Skeletal muscle tissue (tissue), 4 donors: Measurements from ENCODE around the gene EIF2D. TPM values are rescaled to one million over a fixed set of nuclear protein-coding genes. Genes with fewer than 3 reads are reported as not detected.
A peak's percentile ranks its signal among the peaks of the same experiment; 100 is the strongest.
"Not testable (repeated sequence)": the region's sequence is repeated elsewhere in the genome, so short reads cannot be mapped to it uniquely, and the experiment has no call there.

Experiments
- H3K27ac ChIP-seq: one replicate; pipeline ENCODE4 v1.7.0; 2013; ENCODE audit warnings: mild to moderate bottlenecking, low read depth, low read length, inconsistent platforms
- H3K27me3 ChIP-seq, 3 donors: one replicate each; pipeline ENCODE4 v1.7.0; 2013; ENCODE audit warnings: low read length in 3 of 3; ENCODE audit not compliant: control insufficient read depth in 3 of 3, insufficient read depth in 3 of 3
- H3K36me3 ChIP-seq, 3 donors: one replicate each; pipeline ENCODE4 v1.7.0; 2013; ENCODE audit warnings: low read length in 3 of 3; ENCODE audit not compliant: control insufficient read depth in 3 of 3, insufficient read depth in 3 of 3
- H3K4me1 ChIP-seq, 3 donors: one replicate each; pipeline ENCODE4 v1.7.0; 2013; ENCODE audit warnings: low read length in 3 of 3, mild to moderate bottlenecking in 3 of 3; ENCODE audit not compliant: control insufficient read depth in 3 of 3, insufficient read depth in 3 of 3
- H3K4me3 ChIP-seq, 3 donors: one replicate each; pipeline ENCODE4 v1.7.0; 2013; ENCODE audit warnings: low read length in 3 of 3
- H3K9ac ChIP-seq, 3 donors: one replicate each; pipeline ENCODE4 v1.7.0; 2013; ENCODE audit warnings: low read length in 3 of 3, mild to moderate bottlenecking in 3 of 3, moderate library complexity in 2 of 3, low read depth in 1 of 3
- H3K9me3 ChIP-seq, 3 donors: one replicate each; pipeline ENCODE4 v1.7.0; 2013; ENCODE audit warnings: low read length in 3 of 3; ENCODE audit not compliant: control insufficient read depth in 3 of 3
- total RNA-seq: library from RNA; depleted of rRNA; stranded (reverse); fragments of >200 nt; gene quantifications from one replicate; pipeline ENCODE4 v1.2.3, GENCODE V29; 2014
- donor health status: Osteomylitis.

The EIF2D gene
- total RNA-seq, 1 donor from 2014 or later: 25.6 TPM

- H3K36me3 ChIP-seq: peaks cover 12 to 27% (median 16%) of the 10 kb centered on the region in 3 donors
- no peak overlapping the region for H3K4me3 ChIP-seq
- H3K9me3 ChIP-seq: no peaks in the 10 kb centered on the region
- H3K27me3 ChIP-seq: no peaks in the 10 kb centered on the region
- no peak overlapping the region for H3K9ac ChIP-seq
- no peak overlapping the region for H3K27ac ChIP-seq
- peaks cover 20 to 36% (median 23%) of the 10 kb centered on the region in 3 donors for H3K4me1 ChIP-seq
Measured at GRCh38 chr1:206582537-206582936, 29.7 kb downstream of the EIF2D start.

- H3K4me1 ChIP-seq: peaks cover 22 to 42% (median 23%) of the 10 kb centered on the region in 3 donors
- no peak overlapping the region for H3K9ac ChIP-seq
- no peak overlapping the region for H3K27ac ChIP-seq
- no peak overlapping the region for H3K4me3 ChIP-seq
- H3K27me3 ChIP-seq: no peaks in the 10 kb centered on the region
- H3K36me3 ChIP-seq: peaks cover 7 to 19% (median 9%) of the 10 kb centered on the region in 3 donors
- no peaks in the 10 kb centered on the region for H3K9me3 ChIP-seq
Measured at GRCh38 chr1:206581571-206581981, 30.7 kb downstream of the EIF2D start.

GRCh38 chr1:206581114-206581497, 31.2 kb downstream of the EIF2D start:
- not testable (repeated sequence) for H3K9me3 ChIP-seq, H3K27ac ChIP-seq, H3K4me3 ChIP-seq, H3K27me3 ChIP-seq, H3K9ac ChIP-seq
- Histone ChIP-seq H3K4me1 (peaks cover 22 to 46% (median 23%) of the 10 kb centered on the region in 3 donors), H3K36me3 (peaks cover 2 to 15% (median 4%) of the 10 kb centered on the region in 3 donors)

- Histone ChIP-seq H3K9ac (peak overlapping the region in 2 of 3 donors; percentile 1 to 2), H3K4me1 (peaks cover 22 to 51% (median 23%) of the 10 kb centered on the region in 3 donors), H3K4me3 (no peak overlapping the region), H3K27ac (peak overlapping the region; percentile 84), H3K9me3 (no peaks in the 10 kb centered on the region), H3K27me3 (no peaks in the 10 kb centered on the region), H3K36me3 (peaks cover 0 to 9% (median 3%) of the 10 kb centered on the region in 3 donors)
Measured at GRCh38 chr1:206580438-206581113, 31.7 kb downstream of the EIF2D start.

- no peak overlapping the region for H3K4me3 ChIP-seq
- peaks cover 0 to 4% (median 3%) of the 10 kb centered on the region in 3 donors for H3K36me3 ChIP-seq
- no peaks in the 10 kb centered on the region for H3K27me3 ChIP-seq
- H3K9me3 ChIP-seq: no peaks in the 10 kb centered on the region
- peak overlapping the region; percentile 84 for H3K27ac ChIP-seq
- H3K4me1 ChIP-seq: peaks cover 23 to 58% (median 25%) of the 10 kb centered on the region in 3 donors
- H3K9ac ChIP-seq: peak overlapping the region in 2 of 3 donors; percentile 1 to 50
Measured at GRCh38 chr1:206579747-206580437, 32.4 kb downstream of the EIF2D start.

GRCh38 chr1:206578978-206579374, 33.3 kb downstream of the EIF2D start:
- Histone ChIP-seq H3K9ac (no peak overlapping the region), H3K36me3 (peaks cover 0 to 3% (median 0%) of the 10 kb centered on the region in 3 donors), H3K9me3 (no peaks in the 10 kb centered on the region), H3K4me3 (no peak overlapping the region), H3K27ac (peak overlapping the region; percentile 84), H3K27me3 (no peaks in the 10 kb centered on the region), H3K4me1 (peaks cover 25 to 61% (median 25%) of the 10 kb centered on the region in 3 donors)

GRCh38 chr1:206578068-206578977, 33.9 kb downstream of the EIF2D start:
- no peaks in the 10 kb centered on the region for H3K27me3 ChIP-seq
- H3K4me1 ChIP-seq: peaks cover 25 to 67% (median 29%) of the 10 kb centered on the region in 3 donors
- peak overlapping the region; percentile 84 for H3K27ac ChIP-seq
- H3K9ac ChIP-seq: no peak overlapping the region
- H3K36me3 ChIP-seq: peaks cover 0 to 3% (median 0%) of the 10 kb centered on the region in 3 donors
- no peak overlapping the region for H3K4me3 ChIP-seq
- H3K9me3 ChIP-seq: no peaks in the 10 kb centered on the region

- no peak overlapping the region for H3K4me3 ChIP-seq
- peaks cover 25 to 69% (median 30%) of the 10 kb centered on the region in 3 donors for H3K4me1 ChIP-seq
- no peak overlapping the region for H3K27ac ChIP-seq
Measured at GRCh38 chr1:206577626-206578025, 34.6 kb downstream of the EIF2D start.

GRCh38 chr1:206575894-206576737, 36.1 kb downstream of the EIF2D start:
- peak overlapping the region; percentile 55 for H3K27ac ChIP-seq
- H3K4me3 ChIP-seq: no peak overlapping the region
- no peak overlapping the region for H3K9ac ChIP-seq
- H3K9me3 ChIP-seq: no peaks in the 10 kb centered on the region
- no peaks in the 10 kb centered on the region for H3K27me3 ChIP-seq
- H3K4me1 ChIP-seq: peaks cover 25 to 60% (median 30%) of the 10 kb centered on the region in 3 donors
- peaks cover 0 to 3% (median 0%) of the 10 kb centered on the region in 3 donors for H3K36me3 ChIP-seq

More at GRCh38 chr1:206577626-206578025, 34.6 kb downstream of the EIF2D start:
- Histone ChIP-seq H3K27me3 (no peaks in the 10 kb centered on the region), H3K9me3 (no peaks in the 10 kb centered on the region), H3K36me3 (peaks cover 0 to 3% (median 0%) of the 10 kb centered on the region in 3 donors), H3K9ac (no peak overlapping the region)
